SU-DHL-6 (cell line): ENCODE results near the gene PLCB2.

Experiments used
- H2AFZ ChIP-seq: fragments of 200-600 bp; sonication (generic); 2 replicates; pipeline ENCODE4 v1.6.1; 2014; ENCODE audit warnings: low read depth, mild to moderate bottlenecking, moderate library complexity, mixed read lengths, antibody characterized with exemption, low read length; ENCODE audit not compliant: severe bottlenecking
- H3F3A ChIP-seq: fragments of 200-600 bp; shearing (Covaris generic); 2 replicates; pipeline ENCODE4 v1.6.0; 2016; ENCODE audit warnings: antibody characterized with exemption, mild to moderate bottlenecking; ENCODE audit not compliant: insufficient read depth
- H3K27ac ChIP-seq: fragments of 200-600 bp; sonication (generic); 2 replicates; pipeline ENCODE4 v1.5.1; 2016; ENCODE audit warnings: low read depth, mild to moderate bottlenecking, low read length, moderate library complexity, mixed read lengths
- H3K27me3 ChIP-seq: fragments of 200-600 bp; sonication (generic), shearing (Covaris generic); 2 replicates; pipeline ENCODE4 v1.6.0; 2014; ENCODE audit warnings: mild to moderate bottlenecking, low read length
- H3K36me3 ChIP-seq: fragments of 200-600 bp; sonication (generic); 2 replicates; pipeline ENCODE4 v1.6.1; 2014; ENCODE audit warnings: mild to moderate bottlenecking, low read length, mixed read lengths
- H3K4me2 ChIP-seq: fragments of 300-600, 200-600 bp; shearing (Covaris generic), sonication (generic); 2 replicates; pipeline ENCODE4 v1.6.0; 2014; ENCODE audit warnings: low read length, low read depth, mild to moderate bottlenecking; ENCODE audit not compliant: poor library complexity, severe bottlenecking
- H3K4me3 ChIP-seq: fragments of 200-600 bp; sonication (generic); 2 replicates; pipeline ENCODE4 v1.5.1; 2014; ENCODE audit warnings: antibody characterized with exemption, low read length, mild to moderate bottlenecking, mixed read lengths; ENCODE audit not compliant: insufficient read depth, poor library complexity, severe bottlenecking
- H3K79me2 ChIP-seq: fragments of 200-600 bp; sonication (generic); 2 replicates; pipeline ENCODE4 v1.6.1; 2014; ENCODE audit warnings: mild to moderate bottlenecking, low read length, moderate library complexity; ENCODE audit not compliant: insufficient read depth
- H3K9ac ChIP-seq: fragments of 200-600 bp; sonication (generic); 2 replicates; pipeline ENCODE4 v1.7.0; 2014; ENCODE audit warnings: mild to moderate bottlenecking, low read length
- H3K9me2 ChIP-seq: fragments of 200-600 bp; sonication (generic); replicated peaks from 2 replicates; pipeline ENCODE4 v1.6.1; 2014; ENCODE audit warnings: low read length; ENCODE audit not compliant: insufficient read depth
- H3K9me3 ChIP-seq: fragments of 200-600 bp; sonication (generic); 2 replicates; pipeline ENCODE4 v1.6.1; 2014; ENCODE audit warnings: low read length, mixed read lengths; ENCODE audit not compliant: insufficient read depth
- H4K20me1 ChIP-seq: fragments of 200-600 bp; sonication (generic); 2 replicates; pipeline ENCODE4 v1.6.1; 2014; ENCODE audit warnings: low read depth, mild to moderate bottlenecking, antibody characterized with exemption, low read length, moderate library complexity, mixed read lengths
- EZH2phosphoT487 ChIP-seq: fragments of 200-600 bp; sonication (generic), shearing (Covaris generic); conservative IDR thresholded peaks from 2 replicates; pipeline ENCODE4 v1.6.1; 2018; ENCODE audit warnings: mild to moderate bottlenecking, antibody characterized with exemption, low read length, moderate library complexity, mixed read lengths
- TF ChIP-seq, protein P1 (sequence below): fragments of 200-600 bp; sonication (generic); IDR thresholded peaks from one replicate; pipeline ENCODE4 v1.5.1; 2017; ENCODE audit warnings: antibody characterized with exemption, mild to moderate bottlenecking, low read length, moderate library complexity; ENCODE audit not compliant: insufficient read depth, poor library complexity, severe bottlenecking

The PLCB2 gene

DNA sequence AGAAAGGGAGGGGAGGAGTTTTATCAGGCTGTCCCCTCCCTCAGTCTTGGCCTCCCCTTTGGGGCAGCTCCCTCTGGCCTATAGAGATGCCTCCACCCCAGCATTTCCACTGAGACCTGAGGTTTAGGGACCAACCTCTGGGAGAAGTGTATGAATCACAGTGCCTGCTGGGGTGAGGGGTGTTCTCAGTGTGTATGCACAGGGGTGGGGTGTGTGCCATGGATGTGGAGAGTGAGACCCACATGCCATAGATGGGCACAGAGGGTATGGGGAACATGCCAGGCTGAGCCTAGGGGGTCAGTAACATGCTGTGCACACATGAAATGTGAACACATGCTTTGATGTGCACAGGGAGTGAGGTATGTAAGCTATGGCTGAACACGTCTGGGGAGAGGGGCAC lies 12.4 kb downstream of the PLCB2 start:
- Histone ChIP-seq H3K9ac (no peak overlapping the region), H3K36me3 (no peaks in the 10 kb centered on the region), H3K4me3 (no peak overlapping the region), H3F3A (no peaks in the 10 kb centered on the region), H3K4me2 (no peak overlapping the region), H3K9me2 (no peaks in the 10 kb centered on the region), H2AFZ (no peak overlapping the region), H3K27ac (no peak overlapping the region), H4K20me1 (no peaks in the 10 kb centered on the region), H3K9me3 (peaks cover 3% of the 10 kb centered on the region; the same call in 1 of the 2 replicates), H3K27me3 (no peaks in the 10 kb centered on the region), H3K79me2 (no peaks in the 10 kb centered on the region)
- TF ChIP-seq, protein P1, sequence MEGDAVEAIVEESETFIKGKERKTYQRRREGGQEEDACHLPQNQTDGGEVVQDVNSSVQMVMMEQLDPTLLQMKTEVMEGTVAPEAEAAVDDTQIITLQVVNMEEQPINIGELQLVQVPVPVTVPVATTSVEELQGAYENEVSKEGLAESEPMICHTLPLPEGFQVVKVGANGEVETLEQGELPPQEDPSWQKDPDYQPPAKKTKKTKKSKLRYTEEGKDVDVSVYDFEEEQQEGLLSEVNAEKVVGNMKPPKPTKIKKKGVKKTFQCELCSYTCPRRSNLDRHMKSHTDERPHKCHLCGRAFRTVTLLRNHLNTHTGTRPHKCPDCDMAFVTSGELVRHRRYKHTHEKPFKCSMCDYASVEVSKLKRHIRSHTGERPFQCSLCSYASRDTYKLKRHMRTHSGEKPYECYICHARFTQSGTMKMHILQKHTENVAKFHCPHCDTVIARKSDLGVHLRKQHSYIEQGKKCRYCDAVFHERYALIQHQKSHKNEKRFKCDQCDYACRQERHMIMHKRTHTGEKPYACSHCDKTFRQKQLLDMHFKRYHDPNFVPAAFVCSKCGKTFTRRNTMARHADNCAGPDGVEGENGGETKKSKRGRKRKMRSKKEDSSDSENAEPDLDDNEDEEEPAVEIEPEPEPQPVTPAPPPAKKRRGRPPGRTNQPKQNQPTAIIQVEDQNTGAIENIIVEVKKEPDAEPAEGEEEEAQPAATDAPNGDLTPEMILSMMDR, result no peak
- TF ChIP-seq EZH2phosphoT487, result no peak

DNA sequence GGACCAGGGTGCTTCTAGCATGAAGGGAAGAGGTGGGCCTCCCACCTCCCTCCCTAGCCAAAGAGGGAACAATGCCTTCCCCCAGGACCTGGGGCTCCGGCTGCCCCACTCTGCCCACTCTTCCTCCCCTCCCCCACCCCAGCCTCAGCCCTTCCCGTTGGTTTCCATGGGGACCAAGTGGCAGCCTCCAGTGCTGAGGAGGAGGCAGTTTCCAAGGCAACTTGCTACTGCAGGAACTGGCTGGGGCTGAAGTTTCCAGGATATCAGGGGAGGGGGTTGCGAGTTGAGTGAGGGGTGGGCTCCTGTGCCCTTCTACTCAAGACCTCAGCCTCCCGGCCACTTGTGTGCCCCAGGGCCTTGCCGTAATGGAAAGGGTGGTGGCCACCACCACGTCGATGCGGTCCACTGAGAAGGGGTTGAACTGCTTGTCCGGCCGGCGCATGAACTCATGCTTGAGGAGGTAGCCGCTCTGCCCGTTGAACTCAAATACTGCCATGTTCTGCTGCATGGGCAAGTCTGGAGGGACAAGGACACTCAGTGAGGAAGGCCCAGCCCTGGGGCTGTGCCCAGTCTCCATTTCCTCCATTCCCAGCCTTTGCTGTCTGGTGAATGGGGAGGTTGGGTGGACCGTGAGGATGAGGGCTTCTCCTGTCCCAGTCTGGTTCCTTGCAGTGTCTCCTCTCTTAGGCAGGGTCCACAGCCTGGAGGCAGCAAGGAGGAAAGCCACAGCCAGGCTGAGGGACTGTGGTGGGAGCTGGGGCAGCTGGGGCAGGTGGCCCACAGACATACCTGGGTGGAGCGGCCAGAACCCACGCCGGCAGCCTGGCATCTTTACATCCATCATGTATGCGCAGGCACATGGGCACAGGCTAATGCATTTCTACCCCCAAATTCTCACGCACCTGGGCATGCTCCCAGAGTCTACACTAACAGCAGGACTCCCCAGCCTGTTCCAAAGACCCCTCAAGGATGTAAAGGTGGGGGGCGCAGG lies 13.5 kb downstream of the PLCB2 start:
- TF ChIP-seq EZH2phosphoT487, result no peak
- TF ChIP-seq, protein P1, result no peak
- Histone ChIP-seq H3K4me3 (no peak overlapping the region), H3K79me2 (no peaks in the 10 kb centered on the region), H2AFZ (no peak overlapping the region), H4K20me1 (no peaks in the 10 kb centered on the region), H3K4me2 (no peak overlapping the region), H3K9me3 (0 out of 2 replicates have a peak, but pooled peaks cover under 1% of the 10 kb centered on the region), H3F3A (no peaks in the 10 kb centered on the region), H3K9me2 (no peaks in the 10 kb centered on the region), H3K27ac (no peak overlapping the region), H3K27me3 (no peaks in the 10 kb centered on the region), H3K9ac (no peak overlapping the region), H3K36me3 (no peaks in the 10 kb centered on the region)

DNA sequence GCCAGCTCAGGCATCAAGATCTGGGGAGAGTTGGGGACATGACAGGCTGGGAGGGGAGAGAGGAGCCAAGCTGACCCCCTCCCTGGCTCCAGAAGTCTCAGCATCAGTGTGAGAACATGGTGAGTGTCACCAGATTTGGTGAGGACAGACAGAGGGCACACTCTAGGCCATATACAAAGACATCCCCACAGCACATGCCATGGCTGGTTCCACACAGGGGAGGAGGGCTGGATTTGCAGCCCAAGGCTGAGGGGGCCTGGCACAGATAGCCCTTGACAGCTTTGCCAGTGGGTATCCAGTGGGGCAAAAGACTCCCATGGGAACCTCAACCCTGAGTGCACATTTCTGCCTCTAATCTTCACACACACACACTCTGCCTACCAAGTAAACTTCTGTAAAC lies 14.7 kb downstream of the PLCB2 start:
- no peaks in the 10 kb centered on the region for H3K36me3 ChIP-seq
- no peaks in the 10 kb centered on the region for H3K9me3 ChIP-seq
- H3K4me3 ChIP-seq, result no peak overlapping the region
- H3K9ac ChIP-seq, result no peak overlapping the region
- H3K27me3 ChIP-seq, result no peaks in the 10 kb centered on the region
- no peaks in the 10 kb centered on the region for H3K9me2 ChIP-seq
- TF ChIP-seq EZH2phosphoT487, result no peak
- TF ChIP-seq, protein P1, result no peak
- H3K79me2 ChIP-seq, result no peaks in the 10 kb centered on the region
- no peaks in the 10 kb centered on the region for H4K20me1 ChIP-seq
- H2AFZ ChIP-seq, result no peak overlapping the region
- H3F3A ChIP-seq, result no peaks in the 10 kb centered on the region
- no peak overlapping the region for H3K4me2 ChIP-seq
- no peak overlapping the region for H3K27ac ChIP-seq
